Measurements from ENCODE around the gene RASGEF1B.

The RASGEF1B gene

GRCh38 chr4:81460834-81461233, 10.9 kb downstream of the RASGEF1B start:
- no peak for DNase-seq

- no peak for DNase-seq
These were observed 11.5 kb downstream of the RASGEF1B start for GRCh38 chr4:81460191-81460701.

GRCh38 chr4:81459228-81459627, 12.5 kb downstream of the RASGEF1B start:
- DNase-seq, result no peak

- DNase-seq, result no peak
These were observed 13.7 kb downstream of the RASGEF1B start for GRCh38 chr4:81457921-81458520.

- no peak for DNase-seq
These were observed 14.4 kb downstream of the RASGEF1B start for GRCh38 chr4:81457345-81457744.

GRCh38 chr4:81455897-81456296, 15.8 kb downstream of the RASGEF1B start:
- DNase-seq, result no peak

GRCh38 chr4:81454948-81455347, 16.8 kb downstream of the RASGEF1B start:
- no peak for DNase-seq

GRCh38 chr4:81454499-81454898, 17.2 kb downstream of the RASGEF1B start:
- peak; percentile 32 for DNase-seq

GRCh38 chr4:81453024-81453423, 18.7 kb downstream of the RASGEF1B start:
- DNase-seq, result no peak

- DNase-seq, result no peak
These were observed 19.2 kb downstream of the RASGEF1B start for GRCh38 chr4:81452452-81453006.

- DNase-seq, result no peak
These were observed 22.7 kb downstream of the RASGEF1B start for GRCh38 chr4:81449015-81449414.

- DNase-seq, result no peak
These were observed 24.0 kb downstream of the RASGEF1B start for GRCh38 chr4:81447566-81448229.

GRCh38 chr4:81446634-81447033, 25.1 kb downstream of the RASGEF1B start:
- DNase-seq, result no peak

- DNase-seq, result no peak
These were observed 26.5 kb downstream of the RASGEF1B start for GRCh38 chr4:81445196-81445595.

- no peak for DNase-seq
These were observed 29.1 kb downstream of the RASGEF1B start for GRCh38 chr4:81442484-81443085.

GRCh38 chr4:81440949-81441348, 30.8 kb downstream of the RASGEF1B start:
- no peak for DNase-seq

GRCh38 chr4:81436941-81437574, 34.6 kb downstream of the RASGEF1B start:
- no peak for DNase-seq

- DNase-seq, result no peak
These were observed 35.6 kb downstream of the RASGEF1B start for GRCh38 chr4:81436096-81436495.

- DNase-seq, result no peak
These were observed 38.9 kb downstream of the RASGEF1B start for GRCh38 chr4:81432825-81433224.

- DNase-seq, result no peak
These were observed 39.7 kb downstream of the RASGEF1B start for GRCh38 chr4:81431971-81432370.

- no peak for DNase-seq
These were observed 42.1 kb downstream of the RASGEF1B start for GRCh38 chr4:81429607-81430006.

- no peak for DNase-seq
These were observed 42.7 kb downstream of the RASGEF1B start for GRCh38 chr4:81429031-81429430.

- no peak for DNase-seq
These were observed 43.7 kb downstream of the RASGEF1B start for GRCh38 chr4:81428002-81428401.

All from CD4-positive, alpha-beta T cell treated with Interleukin-17A for 1 hour (primary cell).